ENCODE data around the gene RGS19. TPM values are rescaled to one million over a fixed set of nuclear protein-coding genes. Genes with fewer than 3 reads are reported as not detected.
A peak's percentile ranks its signal among the peaks of the same experiment; 100 is the strongest.

Gene RGS19
- total and polyA plus RNA-seq, 2 of the 8 experiments (the other 6 are each of a cell fraction or from before 2014, with no cell fraction given) = 12.7 to 16.8 TPM

DNA sequence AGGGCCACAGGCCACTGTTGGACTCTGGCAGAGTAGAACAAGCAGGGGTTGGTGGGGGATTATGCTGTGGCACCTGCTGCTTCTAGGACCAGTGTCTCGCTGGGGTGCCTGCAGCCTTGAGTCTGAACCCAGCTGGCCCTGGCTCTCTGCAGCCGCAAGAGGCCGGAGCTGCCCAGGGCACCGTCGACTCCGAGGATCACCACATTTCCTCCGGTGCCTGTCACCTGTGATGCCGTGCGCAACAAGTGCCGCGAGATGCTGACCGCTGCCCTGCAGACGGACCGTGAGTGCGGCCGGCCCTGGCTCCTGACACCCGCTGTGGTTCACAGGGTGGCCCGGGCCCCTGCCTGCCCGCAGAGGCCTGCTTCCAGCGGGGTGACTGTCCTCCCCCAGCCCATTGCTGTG lies 10.1 kb downstream of the RGS19 start:
- Histone ChIP-seq H3K56ac (replicated peaks; ENCODE audit: insufficient read length, low read depth, low read length) (no peak overlapping the region), H3K4me3 (ENCODE audit: extremely low read depth in 1 of 4, insufficient read depth in 2 of 4, low read depth in 3 of 4, low read length in 4 of 4) (no peak overlapping the region), H3K79me2 (ENCODE audit: control insufficient read depth in 1 of 2, insufficient read depth in 2 of 2, low read length in 2 of 2) (no peaks in the 10 kb centered on the region), H3K27me3 (replicated peaks in 1 of 4; ENCODE audit: control insufficient read depth in 3 of 4, extremely low read depth in 1 of 4, insufficient read depth in 3 of 4, low read length in 3 of 4) (no peaks in the 10 kb centered on the region), H2BK12ac (ENCODE audit: low read depth, low read length) (peak overlapping the region; percentile 92; the same call in 1 of the 2 replicates), H2AFZ (ENCODE audit: low read length) (no peak overlapping the region), H3K18ac (ENCODE audit: extremely low read depth, low read length) (no peak overlapping the region; the same call in 1 of the 2 replicates), H2BK20ac (ENCODE audit: low read length) (no peak overlapping the region), H2AK5ac (ENCODE audit: low read depth, low read length) (peak overlapping the region; percentile 90; the same call in 1 of the 2 replicates), H2BK120ac (replicated peaks; ENCODE audit: low read depth, low read length) (no peak overlapping the region), H3K79me1 (ENCODE audit: low read depth, low read length) (0 out of 2 replicates have a peak, but pooled peaks cover 3% of the 10 kb centered on the region), H3K23ac (ENCODE audit: insufficient read length) (no peak overlapping the region), H3K4ac (replicated peaks; ENCODE audit: insufficient read length, low read depth, low read length) (peak overlapping the region; percentile 21), H2BK5ac (ENCODE audit: low read depth, low read length) (no peak overlapping the region), H3K27ac (ENCODE audit: low read depth, low read length) (no peak overlapping the region), H3K9me3 (ENCODE audit: insufficient read depth in 2 of 2, low read depth in 1 of 2, low read length in 1 of 2) (no peaks in the 10 kb centered on the region), H3K23me2 (ENCODE audit: low read depth, low read length) (no peaks in the 10 kb centered on the region), H3K14ac (ENCODE audit: insufficient read length) (no peak overlapping the region), H3K4me2 (ENCODE audit: insufficient read depth in 1 of 2, low read depth in 2 of 2, low read length in 2 of 2) (no peak overlapping the region), H3K9ac (replicated peaks in 1 of 4; ENCODE audit: extremely low read depth in 1 of 4, low read depth in 3 of 4, low read length in 3 of 4) (no peak overlapping the region), H2BK15ac (ENCODE audit: low read length) (peak overlapping the region; percentile 46; the same call in 1 of the 2 replicates), H4K20me1 (replicated peaks in 1 of 2; ENCODE audit: control insufficient read depth in 1 of 2, insufficient read depth in 2 of 2, low read length in 2 of 2) (peaks cover 2 to 11% of the 10 kb centered on the region in 2 experiments), H4K8ac (ENCODE audit: extremely low read depth, insufficient read depth, low read length) (peak overlapping the region; percentile 62), H3K4me1 (replicated peaks in 1 of 4; ENCODE audit: control insufficient read depth in 3 of 4, insufficient read depth in 4 of 4, low read length in 3 of 4) (peaks cover 0 to 16% (median 5%) of the 10 kb centered on the region in 4 experiments; a peak in 6 of 7 replicates), H4K5ac (ENCODE audit: insufficient read length, low read depth, low read length) (no peak overlapping the region), H4K91ac (replicated peaks; ENCODE audit: insufficient read length, low read length) (peak overlapping the region; percentile 27), H3K36me3 (ENCODE audit: control insufficient read depth in 2 of 4, insufficient read depth in 4 of 4, low read length in 3 of 4) (peaks cover 0 to 8% (median 3%) of the 10 kb centered on the region in 4 experiments; a peak in 3 of 8 replicates)
- WGBS, 2 experiments (ENCODE audit: extremely low coverage in 1 of 2, insufficient coverage in 1 of 2, insufficient read length in 1 of 2, insufficient replicate concordance in 2 of 2, low coverage in 1 of 2, low lambda C conversion rate in 2 of 2, missing lambda C conversion rate in 1 of 2) = 93% methylated on average over 20 of the region's 20 CpGs; no CpG with 5 or more reads in 1 of the 2 experiments
- CTCF ChIA-PET (ENCODE audit: partially characterized antibody) = interaction anchor here (0.5 to 3.1 kb wide), 15 partner anchors 9 to 1198 kb away, joined by 3 to 33 read pairs (median 6); partner anchors contain the start of genes C20orf204, LKAAEAR1, OPRL1 and RGS19
- FAIRE-seq (no peak), DNase-seq (ENCODE audit: low read depth in 1 of 2, low spot score in 2 of 2) (no peak)
- POLR2A ChIA-PET (ENCODE audit: partially characterized antibody) = interaction anchor here (1.7 to 1.9 kb wide), 3 partner anchors 14 to 30 kb away, joined by 4 to 6 read pairs (median 5); partner anchors contain the start of gene LKAAEAR1
- TF ChIP-seq, protein P1, sequence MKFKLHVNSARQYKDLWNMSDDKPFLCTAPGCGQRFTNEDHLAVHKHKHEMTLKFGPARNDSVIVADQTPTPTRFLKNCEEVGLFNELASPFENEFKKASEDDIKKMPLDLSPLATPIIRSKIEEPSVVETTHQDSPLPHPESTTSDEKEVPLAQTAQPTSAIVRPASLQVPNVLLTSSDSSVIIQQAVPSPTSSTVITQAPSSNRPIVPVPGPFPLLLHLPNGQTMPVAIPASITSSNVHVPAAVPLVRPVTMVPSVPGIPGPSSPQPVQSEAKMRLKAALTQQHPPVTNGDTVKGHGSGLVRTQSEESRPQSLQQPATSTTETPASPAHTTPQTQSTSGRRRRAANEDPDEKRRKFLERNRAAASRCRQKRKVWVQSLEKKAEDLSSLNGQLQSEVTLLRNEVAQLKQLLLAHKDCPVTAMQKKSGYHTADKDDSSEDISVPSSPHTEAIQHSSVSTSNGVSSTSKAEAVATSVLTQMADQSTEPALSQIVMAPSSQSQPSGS (IDR thresholded peaks at IDR 0.05; ENCODE audit: low read length) = no peak
- TF ChIP-seq, protein P2, sequence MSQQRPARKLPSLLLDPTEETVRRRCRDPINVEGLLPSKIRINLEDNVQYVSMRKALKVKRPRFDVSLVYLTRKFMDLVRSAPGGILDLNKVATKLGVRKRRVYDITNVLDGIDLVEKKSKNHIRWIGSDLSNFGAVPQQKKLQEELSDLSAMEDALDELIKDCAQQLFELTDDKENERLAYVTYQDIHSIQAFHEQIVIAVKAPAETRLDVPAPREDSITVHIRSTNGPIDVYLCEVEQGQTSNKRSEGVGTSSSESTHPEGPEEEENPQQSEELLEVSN (IDR thresholded peaks at IDR 0.05) = no peak
- TF ChIP-seq, protein P3, sequence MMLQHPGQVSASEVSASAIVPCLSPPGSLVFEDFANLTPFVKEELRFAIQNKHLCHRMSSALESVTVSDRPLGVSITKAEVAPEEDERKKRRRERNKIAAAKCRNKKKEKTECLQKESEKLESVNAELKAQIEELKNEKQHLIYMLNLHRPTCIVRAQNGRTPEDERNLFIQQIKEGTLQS (IDR thresholded peaks at IDR 0.05; ENCODE audit: insufficient read depth, low read depth, low read length) = no peak
- TF ChIP-seq BCL11A (IDR thresholded peaks at IDR 0.05; ENCODE audit: low read depth in 2 of 2, low read length in 2 of 2) (no peak), TCF12 (IDR thresholded peaks at IDR 0.05; ENCODE audit: low read depth, low read length) (no peak), TEAD4 (IDR thresholded peaks at IDR 0.05; ENCODE audit: low read depth, low read length) (no peak), RXRA (IDR thresholded peaks at IDR 0.05; ENCODE audit: insufficient read depth, low read depth, low read length) (no peak)
- TF ChIP-seq, protein P4, sequence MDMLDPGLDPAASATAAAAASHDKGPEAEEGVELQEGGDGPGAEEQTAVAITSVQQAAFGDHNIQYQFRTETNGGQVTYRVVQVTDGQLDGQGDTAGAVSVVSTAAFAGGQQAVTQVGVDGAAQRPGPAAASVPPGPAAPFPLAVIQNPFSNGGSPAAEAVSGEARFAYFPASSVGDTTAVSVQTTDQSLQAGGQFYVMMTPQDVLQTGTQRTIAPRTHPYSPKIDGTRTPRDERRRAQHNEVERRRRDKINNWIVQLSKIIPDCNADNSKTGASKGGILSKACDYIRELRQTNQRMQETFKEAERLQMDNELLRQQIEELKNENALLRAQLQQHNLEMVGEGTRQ (IDR thresholded peaks at IDR 0.05; ENCODE audit: low read length) = no peak
